HG02759 (cell line): ENCODE data around the gene SERPINE1.

Source experiments
- ATAC-seq: cut with Tn5 transposase; IDR thresholded peaks from one replicate; pipeline ENCODE4 v1.9.1; 2021; ENCODE audit warnings: mild to moderate bottlenecking, moderate library complexity; ENCODE audit not compliant: unreplicated experiment

SERPINE1 gene

GRCh38 chr7:101185258-101185839 is 58.4 kb downstream of the SERPINE1 start:
- no peak for ATAC-seq

DNA sequence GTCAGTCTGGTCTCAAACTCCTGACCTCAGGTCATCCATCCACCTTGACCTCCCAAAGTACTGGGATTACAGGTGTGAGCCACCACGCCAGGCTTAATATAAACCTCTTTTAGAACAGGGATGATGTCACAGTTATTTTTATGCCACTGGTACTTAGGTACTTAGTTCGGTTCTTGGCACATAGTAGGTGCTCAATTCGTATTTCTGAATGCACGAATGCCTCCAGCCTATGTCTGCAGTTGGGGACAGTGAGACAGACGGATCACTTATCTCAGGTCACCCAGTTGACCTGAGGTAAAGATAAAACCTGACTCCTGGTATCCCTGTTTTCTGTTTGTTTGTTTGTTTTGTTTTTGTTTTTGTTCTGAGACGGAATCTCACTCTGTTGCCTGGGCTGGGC is 59.3 kb downstream of the SERPINE1 start:
- no peak for ATAC-seq

GRCh38 chr7:101186844-101187428 is 60.0 kb downstream of the SERPINE1 start:
- ATAC-seq = no peak
